Muscle layer of duodenum (tissue), 2 donors: ENCODE measurements around the gene CAMLG.
A peak's percentile ranks its signal among the peaks of the same experiment; 100 is the strongest.
"Not testable (repeated sequence)": the region's sequence is repeated elsewhere in the genome, so short reads cannot be mapped to it uniquely, and the experiment has no call there.

Experiments used
- H3K27ac ChIP-seq: one replicate; pipeline ENCODE4 v1.7.0; 2013; ENCODE audit warnings: mild to moderate bottlenecking, low read length
- H3K27me3 ChIP-seq: one replicate; pipeline ENCODE4 v1.7.0; 2013; ENCODE audit warnings: low read depth, mild to moderate bottlenecking, control low read depth, low read length
- H3K36me3 ChIP-seq, 2 donors: one replicate each; pipeline ENCODE4 v1.7.0; 2013; ENCODE audit warnings: low read length in 2 of 2, control low read depth in 1 of 2, mild to moderate bottlenecking in 1 of 2; ENCODE audit not compliant: insufficient read depth in 2 of 2, control insufficient read depth in 1 of 2
- H3K4me1 ChIP-seq, 2 donors: one replicate each; pipeline ENCODE4 v1.7.0; 2013; ENCODE audit warnings: low read length in 2 of 2, mild to moderate bottlenecking in 2 of 2, control low read depth in 1 of 2, moderate library complexity in 1 of 2; ENCODE audit not compliant: insufficient read depth in 2 of 2, control insufficient read depth in 1 of 2
- H3K4me3 ChIP-seq, 2 donors: one replicate each; pipeline ENCODE4 v1.7.0; 2013; ENCODE audit warnings: low read length in 2 of 2, low read depth in 1 of 2, mild to moderate bottlenecking in 1 of 2
- H3K9me3 ChIP-seq, 2 donors: one replicate each; pipeline ENCODE4 v1.7.0; 2013; ENCODE audit warnings: low read length in 2 of 2, control low read depth in 1 of 2, mild to moderate bottlenecking in 1 of 2; ENCODE audit not compliant: control insufficient read depth in 1 of 2
- donor health status: healthy.

CAMLG gene

DNA sequence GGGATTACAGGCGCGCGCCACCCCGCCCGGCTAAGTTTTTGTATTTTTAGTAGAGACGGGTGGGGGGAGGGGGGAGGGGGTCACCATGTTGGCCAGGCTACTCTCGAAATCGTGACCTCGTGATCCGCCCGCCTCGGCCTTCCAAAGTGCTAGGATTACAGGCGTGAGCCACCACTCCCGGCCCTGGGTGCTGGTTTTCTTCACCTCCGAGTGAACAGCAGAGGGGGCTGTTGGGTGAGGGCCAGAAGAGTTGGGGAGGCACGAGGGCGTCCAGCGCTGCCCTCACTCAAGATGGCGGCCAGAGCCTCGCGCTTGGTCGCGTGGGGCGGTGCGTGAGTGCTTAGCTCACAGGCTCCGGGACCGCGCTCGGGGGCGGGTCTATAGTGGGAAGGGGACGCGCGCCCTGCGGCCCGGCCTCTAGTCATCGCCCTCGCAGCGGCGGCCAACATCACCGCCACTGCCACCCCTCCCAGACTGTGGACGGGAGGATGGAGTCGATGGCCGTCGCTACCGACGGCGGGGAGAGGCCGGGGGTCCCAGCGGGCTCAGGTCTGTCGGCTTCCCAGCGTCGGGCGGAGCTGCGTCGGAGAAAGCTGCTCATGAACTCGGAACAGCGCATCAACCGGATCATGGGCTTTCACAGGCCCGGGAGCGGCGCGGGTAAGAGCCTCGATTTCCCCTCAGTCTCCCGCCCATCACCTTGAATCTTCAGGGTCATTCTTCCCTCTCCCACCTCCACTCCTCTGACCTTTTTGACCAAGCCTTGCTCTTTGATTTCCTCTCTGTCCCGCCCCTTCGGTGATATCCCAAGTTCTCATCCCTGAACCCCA, at the start of gene CAMLG:
TSS of gene CAMLG (plus strand) at position 416 of the 830 bp plus-strand sequence. CDS start at position 489, 73 bp downstream.
- H3K27me3 ChIP-seq = no peaks in the 10 kb centered on the region
- H3K4me1 ChIP-seq = peaks cover 0 to 22% of the 10 kb centered on the region in 2 donors
- H3K4me3 ChIP-seq = peak within 1 kb of the TSS; percentile 80 to 83
- peaks cover 0 to 9% of the 10 kb centered on the region in 2 donors for H3K36me3 ChIP-seq
- no peaks in the 10 kb centered on the region for H3K9me3 ChIP-seq
- H3K27ac ChIP-seq = peak within 1 kb of the TSS; percentile 94

DNA sequence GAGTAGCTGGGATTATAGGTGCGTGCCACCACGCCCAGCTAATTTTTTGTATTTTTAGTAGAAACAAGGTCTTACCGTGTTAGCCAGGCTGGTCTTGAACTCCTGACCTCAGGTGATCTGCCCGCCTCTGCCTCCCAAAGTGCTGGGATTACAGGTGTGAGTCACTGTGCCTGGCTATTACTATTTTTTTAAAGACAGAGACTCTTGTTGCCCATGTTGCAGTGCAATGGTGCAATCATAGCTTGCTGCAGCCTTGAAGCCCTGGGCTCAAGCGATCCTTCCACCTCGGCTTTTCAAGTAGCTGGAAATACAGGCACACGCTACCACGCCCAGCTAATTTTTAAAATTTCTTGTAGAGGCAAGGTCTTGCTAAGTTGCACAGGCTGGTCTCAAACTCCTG, 48.2 kb upstream of the CAMLG start:
- H3K9me3 ChIP-seq, H3K4me3 ChIP-seq: not testable (repeated sequence)
- H3K36me3 ChIP-seq = peaks cover 33 to 76% of the 10 kb centered on the region in 2 donors

DNA sequence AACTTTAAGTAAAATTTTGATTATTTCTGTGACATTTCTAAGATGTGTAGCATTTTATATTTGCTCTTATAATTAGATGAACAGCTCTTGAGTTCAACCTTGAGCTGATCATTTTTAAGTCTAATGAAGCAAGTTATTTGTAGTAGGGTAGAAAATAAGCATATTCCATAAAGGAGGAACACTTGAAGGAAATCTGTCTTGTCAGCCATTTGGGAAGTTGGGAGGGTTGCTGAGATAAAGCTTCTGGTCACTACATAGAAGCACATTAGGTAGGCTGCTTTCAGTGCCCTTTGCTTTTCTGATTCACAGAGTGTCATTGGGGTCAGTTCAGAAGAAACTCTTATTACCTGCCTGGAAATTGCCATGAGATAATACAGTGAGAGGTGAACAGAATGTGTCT, 45.6 kb upstream of the CAMLG start:
- Histone ChIP-seq H3K36me3 (peaks cover 27 to 57% of the 10 kb centered on the region in 2 donors), H3K9me3 (no peaks in the 10 kb centered on the region), H3K4me3 (no peak overlapping the region), H3K4me1 (no peaks in the 10 kb centered on the region), H3K27me3 (no peaks in the 10 kb centered on the region), H3K27ac (no peak overlapping the region)

More for the DNA sequence above, 48.2 kb upstream of the CAMLG start:
- not testable (repeated sequence) for H3K27me3 ChIP-seq, H3K4me1 ChIP-seq, H3K27ac ChIP-seq

DNA sequence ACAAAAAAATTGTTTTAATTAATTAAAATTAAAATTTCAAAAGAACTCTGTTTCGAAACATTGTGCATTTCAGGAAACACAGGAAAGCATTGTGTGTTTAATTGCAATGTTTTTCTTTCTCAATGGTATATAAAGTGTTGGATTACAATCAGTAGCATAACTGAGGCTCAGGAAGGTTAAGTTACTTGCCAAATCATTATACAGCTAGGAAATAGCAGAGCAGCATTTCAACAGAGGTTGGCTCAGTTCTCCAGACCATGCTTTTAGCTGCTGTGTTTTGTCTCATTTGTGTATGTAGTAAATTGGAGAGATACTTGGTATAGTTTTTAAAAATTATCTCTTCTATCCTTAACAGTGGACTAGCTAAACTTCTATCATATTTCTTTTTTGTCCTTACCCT, 30.0 kb upstream of the CAMLG start:
- H3K36me3 ChIP-seq = peaks cover 30 to 59% of the 10 kb centered on the region in 2 donors

GRCh38 chr5:134714120-134714519, 24.2 kb upstream of the CAMLG start:
- Histone ChIP-seq H3K36me3 (peaks cover 27 to 53% of the 10 kb centered on the region in 2 donors), H3K27me3 (no peaks in the 10 kb centered on the region), H3K9me3 (no peaks in the 10 kb centered on the region), H3K4me1 (no peaks in the 10 kb centered on the region), H3K27ac (no peak overlapping the region), H3K4me3 (no peak overlapping the region)

More for the DNA sequence above, 30.0 kb upstream of the CAMLG start:
- Histone ChIP-seq H3K9me3 (no peaks in the 10 kb centered on the region), H3K27ac (no peak overlapping the region), H3K27me3 (no peaks in the 10 kb centered on the region), H3K4me1 (no peaks in the 10 kb centered on the region), H3K4me3 (no peak overlapping the region)

DNA sequence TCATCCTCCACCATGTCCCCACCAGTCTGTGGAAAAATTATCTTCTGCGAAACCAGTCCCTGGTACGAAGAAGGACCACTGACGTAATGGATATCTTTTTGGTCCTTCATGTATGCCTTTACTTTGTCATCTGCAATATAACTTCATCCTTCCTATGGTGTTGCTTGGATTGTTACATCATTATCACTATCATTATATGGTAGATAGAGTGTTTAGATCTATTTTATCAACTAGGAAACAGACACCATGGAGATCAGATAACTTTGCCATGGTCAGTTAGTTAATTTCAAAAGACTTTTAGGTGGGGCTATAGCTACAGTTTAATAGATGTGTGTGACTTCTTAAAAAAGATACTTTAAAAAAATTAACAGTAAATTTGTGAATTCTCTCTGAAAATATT, 23.8 kb upstream of the CAMLG start:
- no peaks in the 10 kb centered on the region for H3K9me3 ChIP-seq
- no peaks in the 10 kb centered on the region for H3K4me1 ChIP-seq
- H3K27me3 ChIP-seq = no peaks in the 10 kb centered on the region
- H3K4me3 ChIP-seq = no peak overlapping the region
- no peak overlapping the region for H3K27ac ChIP-seq
- peaks cover 23 to 53% of the 10 kb centered on the region in 2 donors for H3K36me3 ChIP-seq

DNA sequence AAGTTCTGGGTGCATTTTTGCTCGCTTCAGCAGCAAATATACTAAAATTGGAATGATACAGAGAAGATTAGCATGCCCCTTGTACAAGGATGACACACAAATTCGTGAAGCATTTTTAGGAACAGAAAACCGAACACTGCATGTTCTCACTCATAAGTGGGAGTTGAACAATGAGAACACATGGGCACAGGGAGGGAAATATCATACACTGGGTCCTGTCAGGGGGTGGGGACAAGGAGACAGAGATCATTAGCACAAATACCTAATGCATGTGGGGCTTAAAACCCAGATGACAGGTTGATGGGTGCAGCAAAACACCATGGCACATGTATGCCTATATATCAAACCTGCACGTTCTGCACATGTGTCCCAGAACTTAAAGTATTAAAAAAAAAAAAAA, 22.9 kb upstream of the CAMLG start:
- H3K36me3 ChIP-seq = peaks cover 25 to 52% of the 10 kb centered on the region in 2 donors

GRCh38 chr5:134724872-134725271, 13.5 kb upstream of the CAMLG start:
- Histone ChIP-seq H3K4me1 (no peaks in the 10 kb centered on the region), H3K36me3 (peaks cover 34 to 46% of the 10 kb centered on the region in 2 donors), H3K27me3 (no peaks in the 10 kb centered on the region), H3K9me3 (no peaks in the 10 kb centered on the region), H3K27ac (no peak overlapping the region), H3K4me3 (no peak overlapping the region)

More for the DNA sequence above, 22.9 kb upstream of the CAMLG start:
- not testable (repeated sequence) for H3K4me3 ChIP-seq, H3K27me3 ChIP-seq, H3K4me1 ChIP-seq, H3K27ac ChIP-seq, H3K9me3 ChIP-seq

DNA sequence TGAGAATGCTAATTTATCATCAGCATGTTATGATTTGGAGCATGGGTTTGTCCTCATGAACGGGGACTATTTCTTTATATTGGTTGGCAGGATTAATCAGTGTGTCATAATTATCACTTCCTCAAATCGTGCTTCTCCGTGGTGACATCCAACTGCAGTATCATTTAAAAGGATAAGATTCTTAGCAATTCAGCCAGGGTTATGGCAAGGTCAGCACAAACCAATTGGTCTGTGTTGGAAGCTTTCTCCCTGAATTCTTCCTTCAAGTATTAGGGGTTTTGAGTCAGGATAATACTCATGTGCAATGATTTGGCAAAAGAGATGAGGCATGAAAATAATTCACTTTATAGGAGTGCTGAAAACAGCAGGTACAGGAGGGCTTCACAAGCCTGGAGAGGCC, 5.5 kb upstream of the CAMLG start:
- H3K27me3 ChIP-seq = no peaks in the 10 kb centered on the region
- no peaks in the 10 kb centered on the region for H3K9me3 ChIP-seq
- peaks cover 0 to under 1% of the 10 kb centered on the region in 2 donors for H3K36me3 ChIP-seq
- no peak overlapping the region for H3K4me3 ChIP-seq
- no peak overlapping the region for H3K27ac ChIP-seq
- H3K4me1 ChIP-seq = no peaks in the 10 kb centered on the region

- Histone ChIP-seq H3K4me1 (peaks cover 0 to 13% of the 10 kb centered on the region in 2 donors), H3K27me3 (no peaks in the 10 kb centered on the region), H3K4me3 (no peak overlapping the region), H3K9me3 (no peaks in the 10 kb centered on the region), H3K36me3 (peaks cover 0 to 5% of the 10 kb centered on the region in 2 donors), H3K27ac (no peak overlapping the region)
Measured at GRCh38 chr5:134735243-134735642, 3.1 kb upstream of the CAMLG start.

GRCh38 chr5:134736173-134736812, 2.1 kb upstream of the CAMLG start:
- H3K4me3 ChIP-seq = no peak overlapping the region
- peaks cover 0 to 22% of the 10 kb centered on the region in 2 donors for H3K4me1 ChIP-seq
- peaks cover 0 to 9% of the 10 kb centered on the region in 2 donors for H3K36me3 ChIP-seq
- H3K27ac ChIP-seq = no peak overlapping the region
- no peaks in the 10 kb centered on the region for H3K27me3 ChIP-seq
- no peaks in the 10 kb centered on the region for H3K9me3 ChIP-seq
